HCT116 (cell line): ENCODE data around the gene ZNF800. TPM values are rescaled to one million over a fixed set of nuclear protein-coding genes. Genes with fewer than 3 reads are reported as not detected.

Source experiments
- ATAC-seq: fragments of 200-7000 bp; cut with Tn5 transposase; 2 replicates; pipeline ENCODE4 v1.9.1; 2020; ENCODE audit warnings: mild to moderate bottlenecking, moderate library complexity
- BruUV-seq: library from RNA; stranded (reverse); fragments of 400-500 nt; replicated peaks from 2 replicates; lab custom pipeline; 2021; lab: Mats Ljungman, UMichigan
- CTCF ChIA-PET: fragments of 300-600 bp; sonication (Branson Sonifier 250); formaldehyde crosslinking; loops from one replicate; lab custom pipeline; 2021; ENCODE audit warnings: antibody characterized with exemption; lab: Charles Lee
- POLR2A ChIA-PET: fragments of 300-600, 350-600 bp; sonication (Branson Sonifier 250); formaldehyde crosslinking; loops from one replicate; lab custom pipeline; 2021; ENCODE audit warnings: antibody characterized with exemption; lab: Charles Lee
- RAD21 ChIA-PET, 2 experiments: fragments of 300-600 bp; sonication (Branson Sonifier 250); formaldehyde crosslinking; loops; one replicate each; lab custom pipeline; 2023; ENCODE audit warnings: low total read pairs in 2 of 2; ENCODE audit not compliant: uncharacterized antibody in 2 of 2, unreplicated experiment in 2 of 2, low non-redundant PET in 1 of 2; lab: Charles Lee
- DNase-seq: peaks from one replicate; pipeline ENCODE4 v3.0.0-alpha.2; 2010; ENCODE audit warnings: low read depth, low spot score
- H2AFZ ChIP-seq: fragments of 200-600 bp; shearing (Covaris generic), sonication (generic); 2 replicates; pipeline ENCODE4 v1.6.1; 2017; ENCODE audit warnings: low read depth, mixed run types, mixed read lengths, antibody characterized with exemption, low read length; ENCODE audit not compliant: poor library complexity, severe bottlenecking
- H3K27ac ChIP-seq: 2 replicates; pipeline ENCODE4 v1.5.1; 2012; ENCODE audit warnings: low read depth, low read length
- H3K27me3 ChIP-seq: fragments of 200-600 bp; sonication (generic); 2 replicates; pipeline ENCODE4 v1.6.1; 2016; ENCODE audit warnings: mixed run types, low read length, mixed read lengths; ENCODE audit not compliant: insufficient read depth
- H3K36me3 ChIP-seq, 2 experiments: fragments of 200-500 bp in 1 of 2; fragments of 200-600 bp in 1 of 2; sonication (Bioruptor generic) in 1 of 2; sonication (generic) in 1 of 2; 2 replicates each; pipeline versions ENCODE4 v1.5.1 to v1.6.1; 2014 to 2016; ENCODE audit warnings: low read length in 2 of 2, inconsistent platforms in 1 of 2, mixed read lengths in 1 of 2, mixed run types in 1 of 2; ENCODE audit not compliant: insufficient read depth in 2 of 2, control insufficient read depth in 1 of 2
- H3K4me1 ChIP-seq, 2 experiments: fragments of 200-600 bp in 1 of 2; sonication (generic) in 1 of 2; 2 replicates each; pipeline versions ENCODE4 v1.5.1 to v1.6.1; 2012 to 2017; ENCODE audit warnings: low read length in 2 of 2, inconsistent platforms in 1 of 2, mild to moderate bottlenecking in 1 of 2, mixed read lengths in 1 of 2, mixed run types in 1 of 2, moderate library complexity in 1 of 2; ENCODE audit not compliant: insufficient read depth in 2 of 2, control insufficient read depth in 1 of 2
- H3K4me2 ChIP-seq: fragments of 200-600 bp; sonication (generic); 2 replicates; pipeline ENCODE4 v1.6.1; 2017; ENCODE audit warnings: mixed run types, low read length, mixed read lengths
- H3K4me3 ChIP-seq, 2 experiments: fragments of 200-600 bp in 1 of 2; sonication (generic) in 1 of 2; replicated peaks in 1 of 2; 2 replicates each; pipeline ENCODE4 v1.5.1; 2011 to 2016; ENCODE audit warnings: low read length in 2 of 2, control low read depth in 1 of 2, low read depth in 1 of 2, mild to moderate bottlenecking in 1 of 2, mixed read lengths in 1 of 2, mixed run types in 1 of 2
- H3K79me2 ChIP-seq: fragments of 200-600 bp; sonication (generic); 2 replicates; pipeline ENCODE4 v1.6.1; 2017; ENCODE audit warnings: mild to moderate bottlenecking, mixed run types, low read length, moderate library complexity, mixed read lengths; ENCODE audit not compliant: insufficient read depth
- H3K9ac ChIP-seq: fragments of 200-600 bp; sonication (generic); 2 replicates; pipeline ENCODE4 v1.6.1; 2016; ENCODE audit warnings: low read length, mixed read lengths
- H3K9me2 ChIP-seq: fragments of 200-600 bp; sonication (generic), shearing (Covaris generic); 2 replicates; pipeline ENCODE4 v1.6.1; 2017; ENCODE audit warnings: mixed run types, mild to moderate bottlenecking, moderate library complexity; ENCODE audit not compliant: insufficient read depth
- H3K9me3 ChIP-seq, 2 experiments: fragments of 200-500 bp in 1 of 2; fragments of 200-600 bp in 1 of 2; sonication (Bioruptor generic) in 1 of 2; sonication (generic) in 1 of 2; 2 replicates each; pipeline ENCODE4 v1.6.1; 2014 to 2017; ENCODE audit warnings: low read length in 2 of 2, mixed read lengths in 2 of 2, inconsistent platforms in 1 of 2, low read depth in 1 of 2, mild to moderate bottlenecking in 1 of 2, mixed run types in 1 of 2, moderate library complexity in 1 of 2; ENCODE audit not compliant: control insufficient read depth in 1 of 2, insufficient read depth in 1 of 2
- H4K20me1 ChIP-seq: fragments of 200-600 bp; sonication (generic), shearing (Covaris generic); 2 replicates; pipeline ENCODE4 v1.6.1; 2017; ENCODE audit warnings: mixed run types, mild to moderate bottlenecking, moderate library complexity; ENCODE audit not compliant: insufficient read depth
- ATF3 ChIP-seq: IDR thresholded peaks from 2 replicates; pipeline ENCODE4 v1.6.1; 2012
- CEBPB ChIP-seq: IDR thresholded peaks from 2 replicates; pipeline ENCODE4 v1.6.1; 2012; ENCODE audit warnings: low read depth
- ELF1 ChIP-seq: IDR thresholded peaks from 2 replicates; pipeline ENCODE4 v1.6.1; 2012; ENCODE audit warnings: low read depth, borderline replicate concordance
- EZH2 ChIP-seq: fragments of 200-600 bp; sonication (generic); IDR thresholded peaks from 2 replicates; pipeline ENCODE4 v1.6.1; 2017; ENCODE audit warnings: antibody characterized with exemption, mixed run types
- EZH2phosphoT487 ChIP-seq: fragments of 200-600 bp; IDR thresholded peaks from 2 replicates; pipeline ENCODE4 v1.6.1; 2018; ENCODE audit warnings: antibody characterized with exemption, borderline replicate concordance
- MAX ChIP-seq: IDR thresholded peaks from 2 replicates; pipeline ENCODE4 v1.6.1; 2012
- POLR2A ChIP-seq: IDR thresholded peaks from 2 replicates; pipeline ENCODE4 v1.7.0; 2011; ENCODE audit warnings: borderline replicate concordance; ENCODE audit not compliant: insufficient read depth, insufficient read length; ENCODE audit errors: extremely low read depth
- RAD21 ChIP-seq: IDR thresholded peaks from 2 replicates; pipeline ENCODE4 v1.6.1; 2012; ENCODE audit warnings: low read depth, mild to moderate bottlenecking
- REST ChIP-seq: IDR thresholded peaks from 2 replicates; pipeline ENCODE4 v1.6.1; 2012; ENCODE audit warnings: low read depth
- SIN3A ChIP-seq: IDR thresholded peaks from 2 replicates; pipeline ENCODE4 v1.6.1; 2012; ENCODE audit warnings: low read depth
- SRF ChIP-seq: IDR thresholded peaks from 2 replicates; pipeline ENCODE4 v1.6.1; 2012; ENCODE audit warnings: low read depth
- YY1 ChIP-seq: IDR thresholded peaks from 2 replicates; pipeline ENCODE4 v1.6.1; 2011; ENCODE audit warnings: low read length, low read depth, moderate library complexity, mild to moderate bottlenecking; ENCODE audit not compliant: insufficient replicate concordance; ENCODE audit errors: extremely low read depth
- ZNF274 ChIP-seq: fragments of 200-500 bp; sonication (Bioruptor generic); IDR thresholded peaks from 2 replicates; pipeline ENCODE4 v1.6.1; 2014; ENCODE audit warnings: mild to moderate bottlenecking, low read depth, low read length, inconsistent platforms
- intact Hi-C: fragments of 100-400 bp; cut with micrococcal nuclease; formaldehyde crosslinking; loops from 2 replicates; pipeline ENCODE4 v1.10.0; 2022
- total RNA-seq: library from RNA; stranded (reverse); gene quantifications from one replicate; pipeline ENCODE4 v1.2.1, GENCODE V29; 2021; ENCODE audit not compliant: unreplicated experiment

ZNF800 gene
- total RNA-seq, 1 experiment from 2014 or later = 30.9 TPM

GRCh38 chr7:127359011-127359410 is 33.5 kb downstream of the ZNF800 start:
- ChIA-PET CTCF (no interaction called here), POLR2A (no interaction called here), RAD21 (no interaction called here)
- H3K9me2 ChIP-seq = no peaks in the 10 kb centered on the region
- TF ChIP-seq REST = no peak
- no peak for TF ChIP-seq SRF
- no peak for TF ChIP-seq CEBPB
- TF ChIP-seq EZH2phosphoT487 = no peak
- no peak for TF ChIP-seq EZH2
- H3K27me3 ChIP-seq = no peaks in the 10 kb centered on the region
- H3K36me3 ChIP-seq = peaks cover 0 to 4% of the 10 kb centered on the region in 2 experiments; a peak in 1 of 4 replicates
- H4K20me1 ChIP-seq = no peaks in the 10 kb centered on the region
- no peak overlapping the region for H3K27ac ChIP-seq
- ATAC-seq (no peak), DNase-seq (no peak)
- no TSS peak for BruUV-seq
- H3K9me3 ChIP-seq = no peaks in the 10 kb centered on the region
- H2AFZ ChIP-seq = no peak overlapping the region
- H3K4me3 ChIP-seq = no peak overlapping the region
- H3K79me2 ChIP-seq = peaks cover 6% of the 10 kb centered on the region; the same call in 1 of the 2 replicates
- no peak overlapping the region for H3K9ac ChIP-seq
- no peak overlapping the region for H3K4me2 ChIP-seq
- intact Hi-C loops = no loop called here
- H3K4me1 ChIP-seq = no peaks in the 10 kb centered on the region

- Histone ChIP-seq H3K9me2 (no peaks in the 10 kb centered on the region), H4K20me1 (no peaks in the 10 kb centered on the region), H3K36me3 (no peaks in the 10 kb centered on the region), H3K27ac (no peak overlapping the region), H3K4me2 (no peak overlapping the region), H3K9ac (no peak overlapping the region), H3K79me2 (no peaks in the 10 kb centered on the region), H3K4me3 (no peak overlapping the region), H2AFZ (no peak overlapping the region), H3K4me1 (no peaks in the 10 kb centered on the region), H3K27me3 (no peaks in the 10 kb centered on the region), H3K9me3 (no peaks in the 10 kb centered on the region)
- RAD21 ChIA-PET = no interaction called here
- POLR2A ChIA-PET = no interaction called here
- no TSS peak for BruUV-seq
- intact Hi-C loops = no loop called here
- DNase-seq (no peak), ATAC-seq (no peak)
- CTCF ChIA-PET = no interaction called here
- TF ChIP-seq REST (no peak), POLR2A (no peak), MAX (no peak), YY1 (no peak), RAD21 (no peak), ATF3 (no peak), ELF1 (no peak), ZNF274 (no peak), SIN3A (no peak), SRF (no peak), CEBPB (no peak)
These were observed 38.6 kb downstream of the ZNF800 start for GRCh38 chr7:127353897-127354296.
